Measurements from ENCODE around the gene QSER1. TPM values are rescaled to one million over a fixed set of nuclear protein-coding genes. Genes with fewer than 3 reads are reported as not detected.
A peak's percentile ranks its signal among the peaks of the same experiment; 100 is the strongest.

QSER1 gene
- total RNA-seq, 4 donors from 2014 or later = 19.8 to 29.0 (median 22.7) TPM

- no peaks in the 10 kb centered on the region for H3K4me1 ChIP-seq
- WGBS, 2 donors (ENCODE audit: low coverage in 1 of 2) = 14% methylated on average over 1 of the region's 2 CpGs; no CpG with 5 or more reads in 1 of the 2 donors
- H3K4me3 ChIP-seq = no peak overlapping the region
- H3K27me3 ChIP-seq = peaks cover 2% of the 10 kb centered on the region
- H3K36me3 ChIP-seq = no peaks in the 10 kb centered on the region
- no peak for TF ChIP-seq POLR2A (IDR thresholded peaks at IDR 0.05)
- peak in 1 of 4 experiments; percentile 43 for TF ChIP-seq CTCF (IDR thresholded peaks at IDR 0.05)
- peaks cover 0 to 11% (median 0%) of the 10 kb centered on the region in 3 donors for H3K9me3 ChIP-seq
- ATAC-seq = no peak
- no peak overlapping the region for H3K27ac ChIP-seq
These were observed 21.9 kb upstream of the QSER1 start for GRCh38 chr11:32870676-32871075.

- no peak overlapping the region for H3K27ac ChIP-seq
These were observed 18.5 kb upstream of the QSER1 start for GRCh38 chr11:32874132-32874531.

GRCh38 chr11:32881286-32881685 lies 11.3 kb upstream of the QSER1 start:
- TF ChIP-seq CTCF (IDR thresholded peaks at IDR 0.05) (no peak), EP300 (IDR thresholded peaks at IDR 0.05) (no peak)
- H3K9me3 ChIP-seq = no peaks in the 10 kb centered on the region
- no peak overlapping the region for H3K4me3 ChIP-seq
- no peak overlapping the region for H3K27ac ChIP-seq
- WGBS, 2 donors (ENCODE audit: low coverage in 1 of 2) = 44 to 63% methylated on average over 2 to 4 of the region's 4 CpGs
- H3K36me3 ChIP-seq = no peaks in the 10 kb centered on the region
- ATAC-seq = no peak
- H3K27me3 ChIP-seq = peaks cover 3% of the 10 kb centered on the region
- no peaks in the 10 kb centered on the region for H3K4me1 ChIP-seq

More at GRCh38 chr11:32874132-32874531, 18.5 kb upstream of the QSER1 start:
- TF ChIP-seq POLR2A (IDR thresholded peaks at IDR 0.05) = no peak
- TF ChIP-seq POLR2AphosphoS5 (IDR thresholded peaks at IDR 0.05) = no peak
- no peak for TF ChIP-seq CTCF (IDR thresholded peaks at IDR 0.05)
- peaks cover 3% of the 10 kb centered on the region for H3K27me3 ChIP-seq
- no peaks in the 10 kb centered on the region for H3K9me3 ChIP-seq
- no peaks in the 10 kb centered on the region for H3K4me1 ChIP-seq
- H3K4me3 ChIP-seq = no peak overlapping the region
- ATAC-seq = no peak
- no peaks in the 10 kb centered on the region for H3K36me3 ChIP-seq

GRCh38 chr11:32883421-32883820 lies 9.2 kb upstream of the QSER1 start:
- TF ChIP-seq CTCF (IDR thresholded peaks at IDR 0.05) (no peak), POLR2A (IDR thresholded peaks at IDR 0.05) (no peak), POLR2AphosphoS5 (IDR thresholded peaks at IDR 0.05) (no peak), EP300 (IDR thresholded peaks at IDR 0.05) (no peak)
- no peak overlapping the region for H3K27ac ChIP-seq
- 50 to 66% methylated on average over 3 of the region's 3 CpGs for WGBS, 2 donors (ENCODE audit: low coverage in 1 of 2)
- H3K27me3 ChIP-seq = peaks cover 2% of the 10 kb centered on the region
- ATAC-seq = no peak
- no peaks in the 10 kb centered on the region for H3K9me3 ChIP-seq
- H3K4me1 ChIP-seq = no peaks in the 10 kb centered on the region
- H3K36me3 ChIP-seq = no peaks in the 10 kb centered on the region
- no peak overlapping the region for H3K4me3 ChIP-seq

GRCh38 chr11:32884023-32884422 lies 8.6 kb upstream of the QSER1 start:
- Histone ChIP-seq H3K4me3 (no peak overlapping the region), H3K27ac (no peak overlapping the region), H3K4me1 (no peaks in the 10 kb centered on the region), H3K9me3 (no peaks in the 10 kb centered on the region), H3K27me3 (no peaks in the 10 kb centered on the region), H3K36me3 (no peaks in the 10 kb centered on the region)
- WGBS, 2 donors (ENCODE audit: low coverage in 1 of 2) = 90 to 93% methylated on average over 3 of the region's 3 CpGs
- ATAC-seq = no peak
- TF ChIP-seq EP300 (IDR thresholded peaks at IDR 0.05) (no peak), POLR2A (IDR thresholded peaks at IDR 0.05) (no peak), CTCF (IDR thresholded peaks at IDR 0.05) (no peak), POLR2AphosphoS5 (IDR thresholded peaks at IDR 0.05) (no peak)

All from gastroesophageal sphincter (tissue), 4 donors.